ENCODE measurements around the gene CERS4. TPM values are rescaled to one million over a fixed set of nuclear protein-coding genes. Genes with fewer than 3 reads are reported as not detected.
"Not testable (repeated sequence)": the region's sequence is repeated elsewhere in the genome, so short reads cannot be mapped to it uniquely, and the experiment has no call there.

The CERS4 gene
- total and polyA plus RNA-seq, 9 donors: 11.7 to 24.1 (median 16.1) TPM

GRCh38 chr19:8261881-8262280 lies 52.7 kb downstream of the CERS4 start:
- Histone ChIP-seq H3K4me3 (ENCODE audit: low read length) (no peak overlapping the region), H3K27ac (ENCODE audit: low read length) (no peak overlapping the region), H3K9me3 (replicated peaks; ENCODE audit: control insufficient read depth, low read depth, low read length) (no peaks in the 10 kb centered on the region), H3K4me1 (ENCODE audit: control insufficient read depth, insufficient read depth, low read length) (no peaks in the 10 kb centered on the region), H3K27me3 (ENCODE audit: control insufficient read depth, insufficient read depth, low read length) (no peaks in the 10 kb centered on the region), H3K36me3 (ENCODE audit: control insufficient read depth, insufficient read depth, low read length) (peaks cover 34% of the 10 kb centered on the region)
- no CpG with 5 or more reads among the region's 14 CpGs for WGBS (ENCODE audit: insufficient coverage)
- no peak for DNase-seq

- no peaks in the 10 kb centered on the region for H3K4me1 ChIP-seq (ENCODE audit: control insufficient read depth, insufficient read depth, low read length)
- no peaks in the 10 kb centered on the region for H3K9me3 ChIP-seq (replicated peaks; ENCODE audit: control insufficient read depth, low read depth, low read length)
- no peaks in the 10 kb centered on the region for H3K27me3 ChIP-seq (ENCODE audit: control insufficient read depth, insufficient read depth, low read length)
- no peak overlapping the region for H3K27ac ChIP-seq (ENCODE audit: low read length)
- WGBS (ENCODE audit: insufficient coverage): 83% methylated on average over 4 of the region's 6 CpGs
- no peak overlapping the region for H3K4me3 ChIP-seq (ENCODE audit: low read length)
- H3K36me3 ChIP-seq (ENCODE audit: control insufficient read depth, insufficient read depth, low read length): peaks cover 29% of the 10 kb centered on the region
- DNase-seq: no peak
These were observed 53.3 kb downstream of the CERS4 start for GRCh38 chr19:8262431-8262830.

GRCh38 chr19:8264248-8264647 lies 55.1 kb downstream of the CERS4 start:
- H3K9me3 ChIP-seq (replicated peaks; ENCODE audit: control insufficient read depth, low read depth, low read length); H3K4me1 ChIP-seq (ENCODE audit: control insufficient read depth, insufficient read depth, low read length); H3K27ac ChIP-seq (ENCODE audit: low read length); DNase-seq; H3K27me3 ChIP-seq (ENCODE audit: control insufficient read depth, insufficient read depth, low read length); H3K4me3 ChIP-seq (ENCODE audit: low read length): not testable (repeated sequence)
- 100% methylated on average over 1 of the region's 4 CpGs for WGBS (ENCODE audit: insufficient coverage)
- H3K36me3 ChIP-seq (ENCODE audit: control insufficient read depth, insufficient read depth, low read length): peaks cover 19% of the 10 kb centered on the region

- Histone ChIP-seq H3K36me3 (ENCODE audit: control insufficient read depth, insufficient read depth, low read length) (peaks cover 14% of the 10 kb centered on the region), H3K9me3 (replicated peaks; ENCODE audit: control insufficient read depth, low read depth, low read length) (no peaks in the 10 kb centered on the region), H3K27ac (ENCODE audit: low read length) (no peak overlapping the region), H3K27me3 (ENCODE audit: control insufficient read depth, insufficient read depth, low read length) (no peaks in the 10 kb centered on the region), H3K4me1 (ENCODE audit: control insufficient read depth, insufficient read depth, low read length) (peaks cover 8% of the 10 kb centered on the region), H3K4me3 (ENCODE audit: low read length) (no peak overlapping the region)
- no CpG with 5 or more reads among the region's 3 CpGs for WGBS (ENCODE audit: insufficient coverage)
- DNase-seq: no peak
These were observed 56.7 kb downstream of the CERS4 start for GRCh38 chr19:8265872-8266271.

- no peak for DNase-seq
- H3K9me3 ChIP-seq (replicated peaks; ENCODE audit: control insufficient read depth, low read depth, low read length): no peaks in the 10 kb centered on the region
- no peak overlapping the region for H3K4me3 ChIP-seq (ENCODE audit: low read length)
- H3K27ac ChIP-seq (ENCODE audit: low read length): no peak overlapping the region
- WGBS (ENCODE audit: insufficient coverage): 100% methylated on average over 1 of the region's 3 CpGs
- H3K36me3 ChIP-seq (ENCODE audit: control insufficient read depth, insufficient read depth, low read length): no peaks in the 10 kb centered on the region
- peaks cover 8% of the 10 kb centered on the region for H3K4me1 ChIP-seq (ENCODE audit: control insufficient read depth, insufficient read depth, low read length)
- no peaks in the 10 kb centered on the region for H3K27me3 ChIP-seq (ENCODE audit: control insufficient read depth, insufficient read depth, low read length)
These were observed 60.6 kb downstream of the CERS4 start for GRCh38 chr19:8269724-8270123.

- no CpG with 5 or more reads among the region's 9 CpGs for WGBS (ENCODE audit: insufficient coverage)
- not testable (repeated sequence) for H3K4me1 ChIP-seq (ENCODE audit: control insufficient read depth, insufficient read depth, low read length); H3K4me3 ChIP-seq (ENCODE audit: low read length); H3K36me3 ChIP-seq (ENCODE audit: control insufficient read depth, insufficient read depth, low read length); H3K27me3 ChIP-seq (ENCODE audit: control insufficient read depth, insufficient read depth, low read length); DNase-seq; H3K9me3 ChIP-seq (replicated peaks; ENCODE audit: control insufficient read depth, low read depth, low read length); H3K27ac ChIP-seq (ENCODE audit: low read length)
These were observed 67.3 kb downstream of the CERS4 start for GRCh38 chr19:8276508-8276907.

- not testable (repeated sequence) for DNase-seq; H3K27me3 ChIP-seq (ENCODE audit: control insufficient read depth, insufficient read depth, low read length); H3K9me3 ChIP-seq (replicated peaks; ENCODE audit: control insufficient read depth, low read depth, low read length); H3K4me3 ChIP-seq (ENCODE audit: low read length); H3K4me1 ChIP-seq (ENCODE audit: control insufficient read depth, insufficient read depth, low read length); H3K36me3 ChIP-seq (ENCODE audit: control insufficient read depth, insufficient read depth, low read length); H3K27ac ChIP-seq (ENCODE audit: low read length)
- WGBS (ENCODE audit: insufficient coverage): no CpG with 5 or more reads among the region's 9 CpGs
These were observed 82.2 kb downstream of the CERS4 start for GRCh38 chr19:8291337-8291736.

GRCh38 chr19:8302357-8302691 lies 93.2 kb downstream of the CERS4 start:
- Histone ChIP-seq H3K4me1 (ENCODE audit: control insufficient read depth, insufficient read depth, low read length) (peaks cover 11% of the 10 kb centered on the region), H3K4me3 (ENCODE audit: low read length) (no peak overlapping the region), H3K27me3 (ENCODE audit: control insufficient read depth, insufficient read depth, low read length) (no peaks in the 10 kb centered on the region), H3K36me3 (ENCODE audit: control insufficient read depth, insufficient read depth, low read length) (peaks cover 8% of the 10 kb centered on the region), H3K27ac (ENCODE audit: low read length) (no peak overlapping the region), H3K9me3 (replicated peaks; ENCODE audit: control insufficient read depth, low read depth, low read length) (no peaks in the 10 kb centered on the region)
- DNase-seq: no peak
- WGBS (ENCODE audit: insufficient coverage): 80% methylated on average over 5 of the region's 11 CpGs

- DNase-seq: no peak
- peaks cover 15% of the 10 kb centered on the region for H3K4me1 ChIP-seq (ENCODE audit: control insufficient read depth, insufficient read depth, low read length)
- no peak overlapping the region for H3K4me3 ChIP-seq (ENCODE audit: low read length)
- no peaks in the 10 kb centered on the region for H3K9me3 ChIP-seq (replicated peaks; ENCODE audit: control insufficient read depth, low read depth, low read length)
- H3K36me3 ChIP-seq (ENCODE audit: control insufficient read depth, insufficient read depth, low read length): peaks cover 8% of the 10 kb centered on the region
- peaks cover 1% of the 10 kb centered on the region for H3K27me3 ChIP-seq (ENCODE audit: control insufficient read depth, insufficient read depth, low read length)
- 63% methylated on average over 2 of the region's 7 CpGs for WGBS (ENCODE audit: insufficient coverage)
- no peak overlapping the region for H3K27ac ChIP-seq (ENCODE audit: low read length)
These were observed 93.6 kb downstream of the CERS4 start for GRCh38 chr19:8302734-8303133.

GRCh38 chr19:8304841-8305621 lies 95.9 kb downstream of the CERS4 start:
- H3K4me1 ChIP-seq (ENCODE audit: control insufficient read depth, insufficient read depth, low read length): peaks cover 27% of the 10 kb centered on the region

GRCh38 chr19:8305798-8306197 lies 96.6 kb downstream of the CERS4 start:
- peaks cover 3% of the 10 kb centered on the region for H3K27me3 ChIP-seq (ENCODE audit: control insufficient read depth, insufficient read depth, low read length)
- H3K27ac ChIP-seq (ENCODE audit: low read length): no peak overlapping the region
- DNase-seq: no peak
- no peak overlapping the region for H3K4me3 ChIP-seq (ENCODE audit: low read length)
- 57% methylated on average over 2 of the region's 4 CpGs for WGBS (ENCODE audit: insufficient coverage)
- H3K4me1 ChIP-seq (ENCODE audit: control insufficient read depth, insufficient read depth, low read length): peaks cover 27% of the 10 kb centered on the region
- H3K36me3 ChIP-seq (ENCODE audit: control insufficient read depth, insufficient read depth, low read length): peaks cover 22% of the 10 kb centered on the region
- H3K9me3 ChIP-seq (replicated peaks; ENCODE audit: control insufficient read depth, low read depth, low read length): no peaks in the 10 kb centered on the region

More at GRCh38 chr19:8304841-8305621, 95.9 kb downstream of the CERS4 start:
- Histone ChIP-seq H3K27me3 (ENCODE audit: control insufficient read depth, insufficient read depth, low read length) (peaks cover 3% of the 10 kb centered on the region), H3K27ac (ENCODE audit: low read length) (no peak overlapping the region), H3K9me3 (replicated peaks; ENCODE audit: control insufficient read depth, low read depth, low read length) (no peaks in the 10 kb centered on the region), H3K4me3 (ENCODE audit: low read length) (no peak overlapping the region), H3K36me3 (ENCODE audit: control insufficient read depth, insufficient read depth, low read length) (peaks cover 14% of the 10 kb centered on the region)
- no peak for DNase-seq
- WGBS (ENCODE audit: insufficient coverage): 76% methylated on average over 33 of the region's 33 CpGs
